GM19455 (cell line): Measurements from ENCODE around the gene SLC22A6.

Experiments used
- ATAC-seq: cut with Tn5 transposase; IDR thresholded peaks from one replicate; pipeline ENCODE4 v1.9.1; 2021; ENCODE audit not compliant: unreplicated experiment

Gene SLC22A6

GRCh38 chr11:62984451-62984991, at the start of gene SLC22A6:
Gene SLC22A6 (minus strand): TSS chr11:62984967. CDS start chr11:62984690, 277 bp downstream.
- ATAC-seq, result no peak

- ATAC-seq, result no peak
These were observed 47.7 kb upstream of the SLC22A6 start for GRCh38 chr11:63032457-63032856.

- ATAC-seq, result no peak
These were observed 39.3 kb upstream of the SLC22A6 start for GRCh38 chr11:63023841-63024648.

- ATAC-seq, result no peak
These were observed 38.6 kb upstream of the SLC22A6 start for GRCh38 chr11:63023222-63023814.

GRCh38 chr11:63022441-63022840, 37.7 kb upstream of the SLC22A6 start:
- no peak for ATAC-seq

GRCh38 chr11:63020671-63021291, 36.0 kb upstream of the SLC22A6 start:
- no peak for ATAC-seq

GRCh38 chr11:63019506-63019905, 34.7 kb upstream of the SLC22A6 start:
- no peak for ATAC-seq

GRCh38 chr11:63017306-63017974, 32.7 kb upstream of the SLC22A6 start:
- no peak for ATAC-seq

GRCh38 chr11:63015521-63016215, 30.9 kb upstream of the SLC22A6 start, which contains the start of gene SLC22A8:
Gene SLC22A8 (minus strand): TSS chr11:63015841. CDS start chr11:63014958, 883 bp downstream.
- ATAC-seq, result no peak

GRCh38 chr11:63014408-63015055, 29.8 kb upstream of the SLC22A6 start:
- ATAC-seq, result no peak

GRCh38 chr11:63012839-63013238, 28.1 kb upstream of the SLC22A6 start:
- no peak for ATAC-seq

- ATAC-seq, result no peak
These were observed 27.7 kb upstream of the SLC22A6 start for GRCh38 chr11:63012430-63012829.

- ATAC-seq, result no peak
These were observed 26.2 kb upstream of the SLC22A6 start for GRCh38 chr11:63010934-63011439.

GRCh38 chr11:63007920-63008319, 23.2 kb upstream of the SLC22A6 start:
- ATAC-seq, result no peak

GRCh38 chr11:63001456-63001855, 16.7 kb upstream of the SLC22A6 start:
- no peak for ATAC-seq

GRCh38 chr11:62999649-63000048, 14.9 kb upstream of the SLC22A6 start:
- ATAC-seq, result no peak

- no peak for ATAC-seq
These were observed 14.4 kb upstream of the SLC22A6 start for GRCh38 chr11:62999156-62999555.

GRCh38 chr11:62996271-62996670, 11.5 kb upstream of the SLC22A6 start:
- no peak for ATAC-seq

GRCh38 chr11:62994775-62995174, 10.0 kb upstream of the SLC22A6 start:
- ATAC-seq, result no peak

- no peak for ATAC-seq
These were observed 3.5 kb upstream of the SLC22A6 start for GRCh38 chr11:62988276-62988675.
